ENCODE results near the gene CYP2E1.
"Not testable (repeated sequence)": the region's sequence is repeated elsewhere in the genome, so short reads cannot be mapped to it uniquely, and the experiment has no call there.

The CYP2E1 gene

GRCh38 chr10:133528296-133528844 lies 1.2 kb downstream of the CYP2E1 start:
- no peak for DNase-seq (ENCODE audit: low read depth in 2 of 3, low spot score in 1 of 3)

- no peak for DNase-seq (ENCODE audit: low read depth in 2 of 3, low spot score in 1 of 3)
These were observed 1.8 kb downstream of the CYP2E1 start for GRCh38 chr10:133528845-133529575.

GRCh38 chr10:133529576-133529946 lies 2.4 kb downstream of the CYP2E1 start:
- no peak for DNase-seq (ENCODE audit: low read depth in 2 of 3, low spot score in 1 of 3)

- DNase-seq (ENCODE audit: low read depth in 2 of 3, low spot score in 1 of 3): no peak
These were observed 3.3 kb downstream of the CYP2E1 start for GRCh38 chr10:133530506-133530905.

GRCh38 chr10:133532871-133533270 lies 5.7 kb downstream of the CYP2E1 start:
- no peak for DNase-seq (ENCODE audit: low read depth in 2 of 3, low spot score in 1 of 3)

- no peak for DNase-seq (ENCODE audit: low read depth in 2 of 3, low spot score in 1 of 3)
These were observed 7.3 kb downstream of the CYP2E1 start for GRCh38 chr10:133534417-133534816.

GRCh38 chr10:133536198-133536597 lies 9.0 kb downstream of the CYP2E1 start:
- DNase-seq (ENCODE audit: low read depth in 2 of 3, low spot score in 1 of 3): no peak

- no peak for DNase-seq (ENCODE audit: low read depth in 2 of 3, low spot score in 1 of 3)
These were observed 10.7 kb downstream of the CYP2E1 start for GRCh38 chr10:133537546-133538545.

GRCh38 chr10:133541441-133541975 lies 14.3 kb downstream of the CYP2E1 start:
- DNase-seq (ENCODE audit: low read depth in 2 of 3, low spot score in 1 of 3): not testable (repeated sequence)

GRCh38 chr10:133544506-133544905 lies 17.3 kb downstream of the CYP2E1 start:
- no peak for DNase-seq (ENCODE audit: low read depth in 2 of 3, low spot score in 1 of 3)

GRCh38 chr10:133554600-133554999 lies 27.4 kb downstream of the CYP2E1 start:
- DNase-seq (ENCODE audit: low read depth in 2 of 3, low spot score in 1 of 3): no peak

- DNase-seq (ENCODE audit: low read depth in 2 of 3, low spot score in 1 of 3): no peak
These were observed 28.4 kb downstream of the CYP2E1 start for GRCh38 chr10:133555521-133555920.

GRCh38 chr10:133557381-133557780 lies 30.2 kb downstream of the CYP2E1 start:
- DNase-seq (ENCODE audit: low read depth in 2 of 3, low spot score in 1 of 3): no peak

- DNase-seq (ENCODE audit: low read depth in 2 of 3, low spot score in 1 of 3): no peak
These were observed 32.1 kb downstream of the CYP2E1 start for GRCh38 chr10:133559216-133559615.

GRCh38 chr10:133564816-133565215 lies 37.7 kb downstream of the CYP2E1 start:
- DNase-seq (ENCODE audit: low read depth in 2 of 3, low spot score in 1 of 3): no peak

- no peak for DNase-seq (ENCODE audit: low read depth in 2 of 3, low spot score in 1 of 3)
These were observed 38.5 kb downstream of the CYP2E1 start, which contains the start of gene SYCE1 for GRCh38 chr10:133565441-133566294. Gene SYCE1 (minus strand): TSS chr10:133565583. CDS start chr10:133565529, 54 bp downstream.

GRCh38 chr10:133567119-133567518 lies 40.0 kb downstream of the CYP2E1 start:
- DNase-seq (ENCODE audit: low read depth in 2 of 3, low spot score in 1 of 3): no peak

- no peak for DNase-seq (ENCODE audit: low read depth in 2 of 3, low spot score in 1 of 3)
These were observed 40.6 kb downstream of the CYP2E1 start for GRCh38 chr10:133567609-133568286.

- DNase-seq (ENCODE audit: low read depth in 2 of 3, low spot score in 1 of 3): no peak
These were observed 41.1 kb downstream of the CYP2E1 start for GRCh38 chr10:133568287-133568614.
